PC-3 (cell line): Measurements from ENCODE around the gene BCKDHA. TPM values are rescaled to one million over a fixed set of nuclear protein-coding genes. Genes with fewer than 3 reads are reported as not detected.

Experiments
- ATAC-seq: fragments of 200-7000 bp; cut with Tn5 transposase; 2 replicates; pipeline ENCODE4 v1.9.1; 2020; ENCODE audit warnings: mild to moderate bottlenecking, moderate library complexity
- BruUV-seq: library from RNA; stranded (reverse); fragments of 400-500 nt; replicated peaks from 2 replicates; lab custom pipeline; 2021; lab: Mats Ljungman, UMichigan
- CTCF ChIA-PET: fragments of 300-600 bp; sonication (Branson Sonifier 250); formaldehyde crosslinking; loops from one replicate; lab custom pipeline; 2022; ENCODE audit warnings: antibody characterized with exemption; lab: Charles Lee
- POLR2A ChIA-PET: fragments of 300-600 bp; sonication (Branson Sonifier 250); formaldehyde crosslinking; loops from one replicate; lab custom pipeline; 2022; ENCODE audit warnings: antibody characterized with exemption; ENCODE audit not compliant: unreplicated experiment; lab: Charles Lee
- DNase-seq: peaks from one replicate; pipeline ENCODE4 v3.0.0-alpha.2; 2015
- H2AFZ ChIP-seq: fragments of 300-600 bp; sonication (generic); 2 replicates; pipeline ENCODE4 v1.6.0; 2016; ENCODE audit warnings: antibody characterized with exemption, low read length
- H3F3A ChIP-seq: fragments of 300-600 bp; sonication (generic); one replicate; pipeline ENCODE4 v1.6.0; 2017; ENCODE audit warnings: antibody characterized with exemption, low read length, control low read depth, mild to moderate bottlenecking; ENCODE audit not compliant: unreplicated experiment
- H3K27ac ChIP-seq: fragments of 300-600 bp; sonication (generic); 2 replicates; pipeline ENCODE4 v1.5.1; 2016; ENCODE audit warnings: mild to moderate bottlenecking, low read length
- H3K27me3 ChIP-seq: fragments of 300-600 bp; sonication (generic); 2 replicates; pipeline ENCODE4 v1.6.1; 2016; ENCODE audit warnings: low read length, mixed read lengths
- H3K36me3 ChIP-seq: fragments of 300-600 bp; sonication (generic); 2 replicates; pipeline ENCODE4 v1.6.1; 2016; ENCODE audit warnings: low read depth, mixed run types, low read length, mixed read lengths
- H3K4me1 ChIP-seq: fragments of 300-600 bp; sonication (generic); 2 replicates; pipeline ENCODE4 v1.5.1; 2016; ENCODE audit warnings: low read length; ENCODE audit not compliant: insufficient read depth
- H3K4me2 ChIP-seq: fragments of 300-600 bp; sonication (generic); 2 replicates; pipeline ENCODE4 v1.6.0; 2016; ENCODE audit warnings: low read length
- H3K4me3 ChIP-seq: fragments of 300-600 bp; sonication (generic); 2 replicates; pipeline ENCODE4 v1.5.1; 2016; ENCODE audit warnings: mild to moderate bottlenecking, low read length, mixed read lengths
- H3K79me2 ChIP-seq: fragments of 300-600 bp; sonication (generic); 2 replicates; pipeline ENCODE4 v1.6.1; 2017; ENCODE audit warnings: low read length, mixed read lengths
- H3K9ac ChIP-seq: fragments of 300-600 bp; sonication (generic); 2 replicates; pipeline ENCODE4 v1.6.0; 2016; ENCODE audit warnings: mild to moderate bottlenecking, low read length
- H3K9me2 ChIP-seq: fragments of 300-600 bp; sonication (generic); replicated peaks from 2 replicates; pipeline ENCODE4 v1.6.1; 2016; ENCODE audit warnings: mixed run types, low read length, mixed read lengths
- H3K9me3 ChIP-seq: fragments of 300-600 bp; sonication (generic); 2 replicates; pipeline ENCODE4 v1.6.1; 2016; ENCODE audit warnings: low read length, mixed read lengths
- H4K20me1 ChIP-seq: fragments of 300-600 bp; sonication (generic); 2 replicates; pipeline ENCODE4 v1.6.1; 2016; ENCODE audit warnings: low read length, mixed read lengths
- CTCF ChIP-seq: fragments of 300-600 bp; sonication (generic); conservative IDR thresholded peaks from 2 replicates; pipeline ENCODE4 v1.5.1; 2017; ENCODE audit warnings: antibody characterized with exemption, low read depth, mild to moderate bottlenecking, low read length
- EZH2 ChIP-seq: fragments of 300-600 bp; sonication (generic); IDR thresholded peaks from one replicate; pipeline ENCODE4 v1.6.1; 2017; ENCODE audit warnings: antibody characterized with exemption, mild to moderate bottlenecking, low read length; ENCODE audit not compliant: unreplicated experiment
- EZH2phosphoT487 ChIP-seq: fragments of 300-600 bp; sonication (generic); IDR thresholded peaks from 2 replicates; pipeline ENCODE4 v1.6.1; 2018; ENCODE audit warnings: mild to moderate bottlenecking, antibody characterized with exemption, low read length, borderline replicate concordance
- intact Hi-C: fragments of 100-400 bp; cut with micrococcal nuclease; formaldehyde crosslinking; loops from 2 replicates; pipeline ENCODE4 v1.9.0; 2023
- total RNA-seq: library from RNA; depleted of rRNA; stranded (reverse); fragments of >200 nt; gene quantifications from 2 replicates; pipeline ENCODE4 v1.2.3, GENCODE V29; 2014

The BCKDHA gene
- total RNA-seq, 1 experiment from 2014 or later, result 49.2 TPM

- no peak for DNase-seq
Measured at GRCh38 chr19:41427647-41428480, 30.2 kb downstream of the BCKDHA start.

GRCh38 chr19:41428481-41428859 lies 30.9 kb downstream of the BCKDHA start:
- no peaks in the 10 kb centered on the region for H3F3A ChIP-seq
- no peak overlapping the region for H3K27ac ChIP-seq
- ChIA-PET CTCF (no interaction called here), POLR2A (no interaction called here)
- no peak overlapping the region for H3K9ac ChIP-seq
- no peaks in the 10 kb centered on the region for H3K4me1 ChIP-seq
- no peak for ATAC-seq
- no peak for DNase-seq
- H3K27me3 ChIP-seq, result no peaks in the 10 kb centered on the region
- no peak for TF ChIP-seq EZH2
- TF ChIP-seq CTCF, result no peak
- TF ChIP-seq EZH2phosphoT487, result no peak
- H3K79me2 ChIP-seq, result no peaks in the 10 kb centered on the region
- no peaks in the 10 kb centered on the region for H3K9me3 ChIP-seq
- intact Hi-C loops, result no loop called here
- H3K36me3 ChIP-seq, result no peaks in the 10 kb centered on the region
- no peak overlapping the region for H2AFZ ChIP-seq
- H3K4me2 ChIP-seq, result no peak overlapping the region
- no peaks in the 10 kb centered on the region for H3K9me2 ChIP-seq
- no peaks in the 10 kb centered on the region for H4K20me1 ChIP-seq
- no peak overlapping the region for H3K4me3 ChIP-seq
- no TSS peak for BruUV-seq

More at GRCh38 chr19:41427647-41428480, 30.2 kb downstream of the BCKDHA start:
- Histone ChIP-seq H3K9ac (no peak overlapping the region), H2AFZ (no peak overlapping the region), H3K4me1 (no peaks in the 10 kb centered on the region), H3K4me2 (no peak overlapping the region), H3K27me3 (no peaks in the 10 kb centered on the region), H3K9me2 (no peaks in the 10 kb centered on the region), H3K36me3 (no peaks in the 10 kb centered on the region), H3K9me3 (no peaks in the 10 kb centered on the region), H3K79me2 (no peaks in the 10 kb centered on the region), H4K20me1 (no peaks in the 10 kb centered on the region), H3K27ac (no peak overlapping the region), H3F3A (no peaks in the 10 kb centered on the region), H3K4me3 (no peak overlapping the region)
- ChIA-PET POLR2A (no interaction called here), CTCF (no interaction called here)
- no TSS peak for BruUV-seq
- ATAC-seq, result no peak; the same call in 1 of the 2 replicates
- TF ChIP-seq CTCF (no peak), EZH2 (no peak), EZH2phosphoT487 (no peak)
- intact Hi-C loops, result no loop called here

- H3K9me2 ChIP-seq, result no peaks in the 10 kb centered on the region
- H3F3A ChIP-seq, result no peaks in the 10 kb centered on the region
- no peak overlapping the region for H3K9ac ChIP-seq
- no peaks in the 10 kb centered on the region for H3K36me3 ChIP-seq
- no TSS peak for BruUV-seq
- no peaks in the 10 kb centered on the region for H3K27me3 ChIP-seq
- H3K4me2 ChIP-seq, result no peak overlapping the region
- CTCF ChIA-PET, result no interaction called here
- no peaks in the 10 kb centered on the region for H3K79me2 ChIP-seq
- H4K20me1 ChIP-seq, result no peaks in the 10 kb centered on the region
- no peak overlapping the region for H3K27ac ChIP-seq
- TF ChIP-seq CTCF (no peak), EZH2 (no peak), EZH2phosphoT487 (no peak)
- H3K4me1 ChIP-seq, result no peaks in the 10 kb centered on the region
- no peaks in the 10 kb centered on the region for H3K9me3 ChIP-seq
- no peak for DNase-seq
- POLR2A ChIA-PET, result no interaction called here
- intact Hi-C loops, result no loop called here
- no peak for ATAC-seq
- no peak overlapping the region for H2AFZ ChIP-seq
- H3K4me3 ChIP-seq, result no peak overlapping the region
Measured at GRCh38 chr19:41430922-41431321, 33.3 kb downstream of the BCKDHA start.
